Omental fat pad (tissue), 4 donors: Measurements from ENCODE around the gene GALNT13. TPM values are rescaled to one million over a fixed set of nuclear protein-coding genes. Genes with fewer than 3 reads are reported as not detected.

Source experiments
- ATAC-seq: fragments of 150-250 bp; one replicate; pipeline ENCODE4 v1.9.1; 2016; ENCODE audit warnings: mild to moderate bottlenecking, moderate library complexity; ENCODE audit not compliant: low FRiP score
- DNase-seq: peaks from one replicate; pipeline ENCODE4 v3.0.0-alpha.2; 2019; ENCODE audit warnings: low spot score
- CTCF ChIP-seq, 3 donors: fragments of 450-650 bp; IDR thresholded peaks; one replicate each; pipeline ENCODE4 v1.5.1; 2016 to 2017; ENCODE audit warnings: antibody characterized with exemption in 3 of 3, mild to moderate bottlenecking in 3 of 3, moderate library complexity in 2 of 3
- total RNA-seq, 4 donors: library from RNA; depleted of rRNA; stranded (reverse); fragments of >200 nt; gene quantifications; one replicate each; pipeline ENCODE4 v1.1.0, GENCODE V29; 2016

Gene GALNT13
- total RNA-seq, 4 donors from 2014 or later = 0.38 to 1.8 (median 0.54) TPM

- TF ChIP-seq CTCF (IDR thresholded peaks at IDR 0.05) = no peak
- DNase-seq (no peak), ATAC-seq (no peak)
Observed at GRCh38 chr2:154306266-154306970, 434.7 kb downstream of the GALNT13 start.

- ATAC-seq (no peak), DNase-seq (no peak)
- no peak for TF ChIP-seq CTCF (IDR thresholded peaks at IDR 0.05)
Observed at GRCh38 chr2:154307007-154307406, 435.3 kb downstream of the GALNT13 start.

DNA sequence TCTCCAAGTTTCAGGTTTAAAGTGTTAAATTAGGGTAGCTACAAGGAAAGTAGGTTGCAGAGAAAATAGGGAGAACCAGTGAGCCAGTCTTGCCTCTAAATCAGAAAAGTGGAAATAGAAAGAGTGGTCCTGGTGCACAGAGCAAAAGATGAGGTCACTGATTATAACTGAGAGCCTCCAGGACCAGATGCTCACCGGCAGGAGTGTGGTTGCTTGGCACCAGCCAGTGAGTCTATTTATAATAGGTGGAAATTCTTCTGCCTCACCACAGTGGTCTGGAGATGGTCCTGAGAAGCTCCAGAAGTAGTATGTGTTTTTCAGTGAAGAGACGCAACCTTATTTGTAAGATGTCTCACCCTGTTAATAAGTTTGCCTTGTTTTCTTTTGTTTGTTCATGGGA lies 452.9 kb downstream of the GALNT13 start:
- DNase-seq (no peak), ATAC-seq (no peak)
- no peak for TF ChIP-seq CTCF (IDR thresholded peaks at IDR 0.05)

DNA sequence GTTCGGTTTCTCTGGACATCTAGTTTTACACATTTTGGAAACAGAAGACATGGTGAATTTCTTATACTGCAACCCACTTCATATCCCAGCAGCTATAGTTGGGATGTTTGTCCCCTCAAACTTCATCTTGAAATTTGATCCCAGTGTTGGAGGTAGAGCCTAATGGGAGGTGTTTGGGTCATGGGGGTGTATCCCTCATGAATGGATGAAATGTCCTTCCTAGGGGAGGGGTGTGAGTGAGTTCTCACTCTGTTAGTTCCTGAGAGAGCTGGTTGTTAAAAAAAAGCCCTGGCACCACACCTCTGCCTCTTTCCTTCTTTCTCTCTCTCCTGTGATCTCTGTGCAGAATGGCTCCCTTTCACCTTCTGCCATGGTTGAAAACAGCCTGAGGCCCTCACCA lies 457.8 kb downstream of the GALNT13 start:
- ATAC-seq = no peak
- TF ChIP-seq CTCF (IDR thresholded peaks at IDR 0.05) = no peak
- DNase-seq = no peak

DNA sequence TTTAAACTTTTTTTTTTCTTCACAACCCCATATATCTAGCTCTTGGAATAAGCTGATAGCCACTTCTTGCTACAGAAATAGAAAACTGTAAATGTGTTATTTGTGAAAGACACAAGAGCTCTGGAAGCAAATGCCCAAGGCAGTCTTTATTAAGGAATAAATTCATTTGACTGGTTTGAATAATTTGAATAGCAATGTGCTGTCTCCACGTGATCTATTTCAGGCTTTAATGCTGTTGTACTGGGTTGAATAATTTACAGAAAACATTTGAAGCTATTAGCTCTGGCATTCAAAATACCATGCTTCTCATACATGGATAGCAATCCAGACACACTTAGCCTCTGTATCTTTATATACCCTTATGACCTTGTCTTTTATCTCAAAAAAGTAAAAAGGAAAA lies 460.1 kb downstream of the GALNT13 start:
- no peak for ATAC-seq
- TF ChIP-seq CTCF (IDR thresholded peaks at IDR 0.05) = no peak
- no peak for DNase-seq

GRCh38 chr2:154336201-154336600 lies 464.5 kb downstream of the GALNT13 start:
- TF ChIP-seq CTCF (IDR thresholded peaks at IDR 0.05) = no peak
- DNase-seq (no peak), ATAC-seq (no peak)

DNA sequence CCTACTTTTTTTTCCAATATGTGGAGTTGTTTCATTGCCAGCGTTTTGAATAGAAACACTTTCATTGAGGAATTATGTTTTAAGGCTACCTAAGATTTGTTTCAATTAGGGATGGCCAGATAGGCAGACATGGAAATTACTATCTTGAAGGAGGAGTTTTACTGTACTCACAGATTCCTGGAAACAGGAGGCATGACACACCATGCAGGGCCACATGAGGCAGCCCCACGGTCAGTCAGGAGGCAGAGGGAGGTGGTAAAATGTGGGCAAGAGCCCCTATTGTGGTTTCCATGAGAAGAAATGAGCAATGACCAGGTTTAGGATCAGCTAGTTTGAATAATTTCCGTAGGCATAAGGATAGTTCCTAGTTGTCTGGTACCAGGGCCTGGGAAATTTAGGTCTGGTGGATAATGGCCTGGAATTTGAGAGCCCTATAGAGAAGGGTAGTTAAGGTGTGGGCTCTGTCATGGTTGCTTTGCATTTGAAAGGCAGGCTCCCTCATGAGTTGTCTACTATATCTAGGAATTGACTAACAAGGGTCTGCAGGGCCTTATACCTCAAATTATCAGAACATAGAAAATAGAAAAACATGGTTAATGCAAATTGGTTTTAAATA lies 466.7 kb downstream of the GALNT13 start:
- ATAC-seq = no peak
- TF ChIP-seq CTCF (IDR thresholded peaks at IDR 0.05) = no peak
- DNase-seq = no peak
